Stimulated activated naive CD8-positive, alpha-beta T cell treated with anti-CD3 and anti-CD28 coated beads, Interleukin-15, amount 100 ng/mL, for 72 hours (primary cell): Measurements from ENCODE around the gene A2ML1.
A peak's percentile ranks its signal among the peaks of the same experiment; 100 is the strongest.
"Not testable (repeated sequence)": the region's sequence is repeated elsewhere in the genome, so short reads cannot be mapped to it uniquely, and the experiment has no call there.

Experiments
- ATAC-seq: fragments of 150-1000 bp; cut with Tn5 transposase; 2 replicates; pipeline ENCODE4 v1.10.0; 2021; ENCODE audit warnings: mild to moderate bottlenecking, moderate library complexity
- DNase-seq, 2 donors: peaks; one replicate each; pipeline ENCODE4 v3.0.0; 2021 to 2022
- H3K27ac Mint-ChIP-seq, 2 donors: one replicate each; pipeline ENCODE4 v1.8.0; 2022; ENCODE audit warnings: mild to moderate bottlenecking in 2 of 2, mixed read lengths in 2 of 2, moderate library complexity in 2 of 2
- H3K27me3 Mint-ChIP-seq: one replicate; pipeline ENCODE4 v1.8.0; 2022; ENCODE audit warnings: mixed read lengths
- H3K4me1 Mint-ChIP-seq: one replicate; pipeline ENCODE4 v1.8.0; 2022; ENCODE audit warnings: mild to moderate bottlenecking, mixed read lengths
- H3K4me3 Mint-ChIP-seq, 2 donors: one replicate each; pipeline ENCODE4 v1.8.0; 2022; ENCODE audit warnings: mild to moderate bottlenecking in 2 of 2, mixed read lengths in 2 of 2, moderate library complexity in 1 of 2
- H3K9me3 Mint-ChIP-seq, 2 donors: one replicate each; pipeline ENCODE4 v1.8.0; 2022; ENCODE audit warnings: mixed read lengths in 2 of 2

Gene A2ML1

DNA sequence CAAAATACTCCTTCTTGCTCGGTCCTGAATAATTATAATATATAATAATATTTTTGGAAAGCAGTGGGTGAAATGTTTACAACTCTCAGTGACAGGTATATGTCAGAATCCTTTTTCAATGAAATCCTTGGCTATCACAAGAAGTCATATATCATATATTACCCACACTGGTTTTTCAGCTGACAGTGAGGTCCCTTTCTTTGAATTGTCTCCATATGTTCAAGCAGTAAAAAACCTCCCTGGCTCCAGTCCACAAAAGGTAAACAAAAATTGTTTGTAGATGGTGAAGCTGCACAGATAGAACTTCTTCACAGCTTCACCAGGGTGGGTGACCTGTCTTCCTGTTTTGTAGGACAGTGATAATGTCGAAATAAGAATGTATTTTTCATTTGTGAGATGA is 44.0 kb downstream of the A2ML1 start:
- no peaks in the 10 kb centered on the region for H3K9me3 Mint-ChIP-seq
- no peak for DNase-seq
- ATAC-seq: no peak
- peaks cover 4% of the 10 kb centered on the region for H3K4me1 Mint-ChIP-seq
- H3K27me3 Mint-ChIP-seq: peaks cover 6% of the 10 kb centered on the region
- H3K27ac Mint-ChIP-seq: no peak overlapping the region
- no peak overlapping the region for H3K4me3 Mint-ChIP-seq

DNA sequence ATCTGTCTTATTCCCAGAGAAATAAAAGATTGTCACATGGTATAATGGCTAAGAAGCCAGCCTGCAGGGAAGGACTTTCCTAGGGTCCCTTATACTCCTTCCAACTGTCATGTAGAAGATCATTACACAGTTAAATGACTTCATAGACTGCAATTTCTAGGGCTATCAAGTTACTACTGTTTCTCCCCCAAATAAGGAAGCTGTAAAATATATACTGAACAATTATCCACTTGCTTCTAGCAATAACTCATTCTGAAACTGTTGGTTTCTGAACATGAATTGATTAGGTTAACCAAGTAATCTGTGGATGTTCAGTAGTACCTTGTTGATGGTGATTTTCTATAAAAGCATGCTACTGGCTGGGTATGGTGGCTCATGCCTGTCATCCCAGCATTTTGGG is 44.6 kb downstream of the A2ML1 start:
- Mint-ChIP-seq H3K27me3 (peaks cover 6% of the 10 kb centered on the region), H3K9me3 (no peaks in the 10 kb centered on the region), H3K4me1 (peaks cover 4% of the 10 kb centered on the region), H3K27ac (no peak overlapping the region), H3K4me3 (no peak overlapping the region)
- peak; percentile 57 for ATAC-seq
- DNase-seq: no peak

DNA sequence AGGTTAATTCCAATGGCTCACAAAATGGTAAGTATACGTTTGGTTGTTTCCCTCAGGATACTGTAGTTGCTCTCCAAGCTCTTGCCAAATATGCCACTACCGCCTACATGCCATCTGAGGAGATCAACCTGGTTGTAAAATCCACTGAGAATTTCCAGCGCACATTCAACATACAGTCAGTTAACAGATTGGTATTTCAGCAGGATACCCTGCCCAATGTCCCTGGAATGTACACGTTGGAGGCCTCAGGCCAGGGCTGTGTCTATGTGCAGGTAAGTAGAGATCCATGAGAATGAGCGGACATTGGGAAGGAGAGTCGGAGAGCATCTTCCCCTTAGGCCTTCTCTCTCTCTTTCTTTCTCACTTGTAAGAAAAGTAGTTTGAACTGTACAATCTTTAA is 45.4 kb downstream of the A2ML1 start:
- no peak for ATAC-seq
- Mint-ChIP-seq H3K27me3 (peaks cover 6% of the 10 kb centered on the region), H3K27ac (no peak overlapping the region), H3K9me3 (no peaks in the 10 kb centered on the region), H3K4me1 (peaks cover 4% of the 10 kb centered on the region), H3K4me3 (no peak overlapping the region)
- no peak for DNase-seq

DNA sequence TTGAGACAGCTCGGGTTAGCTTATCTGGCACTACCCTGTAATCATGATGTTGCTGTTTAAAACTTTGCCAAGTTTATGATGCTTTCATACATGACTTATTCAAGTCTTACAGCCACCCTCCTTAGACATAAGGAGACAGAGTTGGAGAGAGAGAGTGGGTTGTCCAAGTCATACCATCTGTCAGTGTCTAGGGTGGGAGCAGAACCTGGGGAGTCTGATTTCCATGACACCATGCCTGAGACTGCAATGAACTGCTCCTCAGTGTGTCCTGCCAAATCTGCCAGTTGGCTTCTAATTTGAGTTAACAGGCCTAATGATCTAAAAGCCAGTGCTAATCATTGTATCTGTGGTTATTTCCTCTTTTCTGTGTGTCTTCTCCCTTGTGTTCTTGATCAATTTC is 48.2 kb downstream of the A2ML1 start:
- peak overlapping the region in 1 of 2 donors; percentile 7 for H3K27ac Mint-ChIP-seq
- DNase-seq (no peak), ATAC-seq (no peak)
- H3K9me3 Mint-ChIP-seq: no peaks in the 10 kb centered on the region
- no peak overlapping the region for H3K4me3 Mint-ChIP-seq
- peaks cover 6% of the 10 kb centered on the region for H3K27me3 Mint-ChIP-seq
- H3K4me1 Mint-ChIP-seq: peaks cover 4% of the 10 kb centered on the region

DNA sequence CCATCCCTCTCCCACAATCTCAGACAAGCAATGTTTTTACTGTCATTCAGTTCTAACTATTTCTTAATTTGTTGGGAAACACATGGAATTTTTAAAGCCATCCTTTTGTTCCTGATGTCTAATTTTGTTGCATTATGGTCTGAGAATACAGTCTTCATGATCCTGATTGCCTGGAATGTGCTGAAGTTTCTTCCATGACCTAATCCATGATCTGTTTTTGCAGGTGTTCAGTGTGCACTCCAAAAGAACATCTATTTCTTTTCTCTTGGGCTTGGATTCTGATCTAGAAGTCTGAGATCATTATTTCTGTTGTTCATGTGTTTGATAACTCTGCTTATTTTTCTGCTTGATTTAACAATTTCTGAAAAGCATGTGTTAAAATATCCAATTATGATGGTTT is 48.6 kb downstream of the A2ML1 start:
- ATAC-seq: no peak
- no peak overlapping the region for H3K4me3 Mint-ChIP-seq
- H3K9me3 Mint-ChIP-seq: no peaks in the 10 kb centered on the region
- DNase-seq: no peak
- no peak overlapping the region for H3K27ac Mint-ChIP-seq
- H3K4me1 Mint-ChIP-seq: peaks cover 4% of the 10 kb centered on the region
- peaks cover 6% of the 10 kb centered on the region for H3K27me3 Mint-ChIP-seq

DNA sequence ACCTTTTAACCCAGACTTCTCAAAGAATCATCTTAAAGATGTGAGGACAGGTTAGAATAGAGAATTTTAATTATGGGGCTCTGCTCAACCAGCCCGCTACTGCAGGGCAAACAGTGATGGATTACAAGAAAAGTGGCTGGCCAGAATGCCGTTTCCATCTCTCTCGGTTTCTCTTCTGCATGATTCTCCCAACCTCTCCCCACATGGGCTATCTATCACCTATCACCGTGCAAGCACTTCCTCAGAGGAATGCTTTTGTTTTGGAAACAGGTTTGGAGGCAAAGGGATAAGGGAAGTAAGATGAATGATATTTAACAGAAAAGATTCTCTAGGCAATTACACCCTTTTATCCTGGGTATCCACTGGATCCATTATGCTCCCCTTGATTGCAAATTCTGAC is 54.5 kb downstream of the A2ML1 start:
- Mint-ChIP-seq H3K4me3 (no peak overlapping the region), H3K27me3 (no peaks in the 10 kb centered on the region), H3K27ac (no peak overlapping the region), H3K9me3 (no peaks in the 10 kb centered on the region), H3K4me1 (peaks cover 10% of the 10 kb centered on the region)
- ATAC-seq (no peak), DNase-seq (no peak)

DNA sequence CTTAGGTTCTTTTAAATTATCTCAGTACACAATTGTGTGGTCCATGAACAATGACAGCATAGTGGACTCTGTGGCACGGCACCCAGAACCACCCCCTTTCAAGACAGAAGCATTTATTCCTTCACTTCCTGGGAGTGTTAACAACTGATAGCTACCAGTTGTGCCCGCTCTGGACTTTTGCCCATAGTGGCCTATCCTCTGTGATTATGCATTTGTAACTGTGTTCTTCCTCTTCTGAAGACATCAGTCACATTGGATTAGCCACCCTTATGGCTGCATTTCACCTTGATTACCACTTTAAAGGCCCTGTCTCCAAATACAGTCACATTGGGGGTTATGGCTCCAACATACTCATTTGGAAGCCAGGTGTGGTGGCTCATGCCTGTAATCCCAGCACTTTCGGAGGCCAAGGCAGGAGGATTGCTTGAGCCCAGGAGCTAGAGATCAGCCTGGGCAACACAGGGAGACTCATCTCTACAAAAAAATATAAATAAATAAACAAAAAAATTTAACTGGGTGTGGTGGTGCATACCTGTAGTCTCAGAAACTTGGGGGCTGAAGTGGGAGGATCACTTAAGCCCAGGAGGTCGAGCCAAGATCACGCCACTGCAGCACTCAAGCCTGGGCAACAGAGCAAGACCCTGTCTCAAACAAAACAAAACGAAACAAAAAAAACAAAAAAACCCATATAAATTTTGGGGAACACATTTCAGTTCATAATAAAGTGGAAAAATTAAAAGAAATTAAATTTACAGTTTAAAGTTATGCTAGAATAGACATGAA is 64.3 kb downstream of the A2ML1 start:
- H3K9me3 Mint-ChIP-seq: no peaks in the 10 kb centered on the region
- no peaks in the 10 kb centered on the region for H3K27me3 Mint-ChIP-seq
- no peak overlapping the region for H3K4me3 Mint-ChIP-seq
- DNase-seq (no peak), ATAC-seq (no peak)
- peak overlapping the region in 1 of 2 donors; percentile 48 for H3K27ac Mint-ChIP-seq
- peaks cover 7% of the 10 kb centered on the region for H3K4me1 Mint-ChIP-seq

DNA sequence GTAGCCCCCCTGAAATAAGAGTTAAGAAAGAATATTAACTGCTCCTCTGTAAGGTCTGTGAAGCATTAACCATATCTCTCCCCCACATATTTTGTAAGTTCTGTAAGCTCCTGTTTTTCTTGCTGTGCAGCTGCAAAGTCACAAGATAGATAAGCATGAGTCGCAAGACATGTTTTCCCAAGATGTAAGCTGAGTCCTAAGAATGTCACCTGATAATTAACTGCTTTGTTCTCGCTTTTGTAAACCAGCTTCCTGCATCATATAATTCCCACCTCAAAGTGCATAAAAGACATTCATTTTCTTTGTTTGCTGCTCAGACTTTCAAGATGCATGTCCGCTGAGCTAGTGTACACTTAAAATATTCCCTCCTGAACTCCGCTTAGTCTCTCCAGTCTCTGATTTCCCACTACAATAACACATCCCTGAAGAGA is 64.9 kb downstream of the A2ML1 start:
- Mint-ChIP-seq H3K9me3 (no peaks in the 10 kb centered on the region), H3K27ac (no peak overlapping the region), H3K27me3 (no peaks in the 10 kb centered on the region), H3K4me3 (no peak overlapping the region), H3K4me1 (peaks cover 7% of the 10 kb centered on the region)
- ATAC-seq (no peak), DNase-seq (no peak)

DNA sequence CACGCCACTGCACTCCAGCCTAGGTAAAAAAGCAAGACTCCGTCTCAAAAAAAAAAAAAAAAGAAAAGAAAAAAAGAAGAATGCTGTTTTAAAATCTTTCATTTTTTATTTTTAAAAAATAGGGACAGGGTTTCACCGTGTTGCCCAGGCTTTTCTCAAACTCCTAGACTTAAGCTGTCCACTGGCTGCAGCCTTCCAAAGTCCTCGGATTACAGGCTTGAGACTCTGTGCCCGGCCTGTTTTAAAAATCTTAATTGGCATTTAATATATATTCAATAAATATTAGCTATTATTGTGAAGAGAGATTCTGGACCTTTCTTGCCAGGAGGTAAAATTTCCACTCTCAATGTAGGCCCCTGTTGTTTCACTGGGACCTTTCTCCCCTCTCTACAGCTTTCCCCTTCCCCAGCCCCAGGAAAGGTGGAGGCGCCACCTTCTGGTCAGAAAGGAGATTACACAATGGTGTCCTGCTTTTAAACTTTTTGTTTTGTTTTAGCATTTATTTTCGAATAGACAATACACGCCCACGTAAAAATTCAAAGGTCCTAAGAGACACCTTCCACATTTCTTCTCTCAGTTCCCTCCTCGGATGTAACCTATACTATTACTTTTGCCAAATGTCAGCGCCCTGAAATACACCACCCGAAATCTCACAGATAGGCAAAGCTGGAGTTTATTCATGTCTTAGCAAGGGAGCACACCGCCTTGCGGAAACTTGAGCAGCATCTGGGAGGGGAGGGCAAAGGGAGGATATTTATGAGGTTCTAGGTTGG is 68.1 kb downstream of the A2ML1 start:
- ATAC-seq: peak; percentile 54
- peak; percentile 58 to 64 for DNase-seq
- H3K9me3 Mint-ChIP-seq: no peaks in the 10 kb centered on the region
- peak overlapping the region; percentile 86 to 91 for H3K4me3 Mint-ChIP-seq
- H3K27me3 Mint-ChIP-seq: no peaks in the 10 kb centered on the region
- peak overlapping the region in 1 of 2 donors; percentile 63 for H3K27ac Mint-ChIP-seq
- H3K4me1 Mint-ChIP-seq: peaks cover 14% of the 10 kb centered on the region

DNA sequence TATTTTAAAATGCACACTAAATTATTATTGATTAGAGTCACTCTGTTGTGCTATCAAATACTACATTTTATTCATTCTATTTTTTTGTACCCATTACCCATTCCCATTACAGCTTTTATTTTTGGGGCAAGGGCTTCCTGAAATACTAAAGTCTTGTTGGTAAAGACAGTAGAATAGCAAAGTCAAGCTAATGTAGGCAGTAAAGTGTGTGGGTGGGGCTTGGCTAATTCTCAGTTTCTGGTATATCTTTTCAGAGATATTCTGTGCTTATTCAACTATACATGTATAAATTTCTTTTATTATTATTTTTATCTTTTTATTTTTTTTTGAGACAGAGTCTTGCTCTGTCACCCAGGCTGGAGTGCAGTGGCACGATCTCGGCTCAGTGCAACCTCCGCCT is 69.6 kb downstream of the A2ML1 start:
- ATAC-seq (no peak), DNase-seq (no peak)
- Mint-ChIP-seq H3K27ac (no peak overlapping the region), H3K4me3 (no peak overlapping the region), H3K9me3 (no peaks in the 10 kb centered on the region), H3K27me3 (no peaks in the 10 kb centered on the region), H3K4me1 (peaks cover 14% of the 10 kb centered on the region)

DNA sequence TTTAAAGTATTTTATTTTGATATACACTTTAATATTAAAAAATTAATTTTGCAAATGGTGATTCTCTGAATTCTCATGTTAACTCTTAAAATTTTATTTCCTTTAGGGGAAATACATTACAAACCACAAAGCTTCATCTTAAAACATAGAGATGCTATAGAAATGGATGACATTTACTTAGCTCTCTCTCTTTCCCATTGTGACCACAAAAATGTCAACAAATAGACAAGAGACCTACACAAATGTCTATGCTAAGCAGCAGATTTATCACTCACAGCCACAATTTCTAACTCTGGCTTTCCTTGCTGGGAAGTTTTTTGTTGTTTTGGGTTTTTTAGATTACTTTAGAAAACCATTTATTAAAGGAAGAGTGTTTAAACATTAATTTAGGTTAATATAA is 72.0 kb downstream of the A2ML1 start:
- H3K27ac Mint-ChIP-seq: no peak overlapping the region
- no peaks in the 10 kb centered on the region for H3K9me3 Mint-ChIP-seq
- DNase-seq (no peak), ATAC-seq (no peak)
- H3K27me3 Mint-ChIP-seq: no peaks in the 10 kb centered on the region
- no peak overlapping the region for H3K4me3 Mint-ChIP-seq
- H3K4me1 Mint-ChIP-seq: peaks cover 14% of the 10 kb centered on the region

DNA sequence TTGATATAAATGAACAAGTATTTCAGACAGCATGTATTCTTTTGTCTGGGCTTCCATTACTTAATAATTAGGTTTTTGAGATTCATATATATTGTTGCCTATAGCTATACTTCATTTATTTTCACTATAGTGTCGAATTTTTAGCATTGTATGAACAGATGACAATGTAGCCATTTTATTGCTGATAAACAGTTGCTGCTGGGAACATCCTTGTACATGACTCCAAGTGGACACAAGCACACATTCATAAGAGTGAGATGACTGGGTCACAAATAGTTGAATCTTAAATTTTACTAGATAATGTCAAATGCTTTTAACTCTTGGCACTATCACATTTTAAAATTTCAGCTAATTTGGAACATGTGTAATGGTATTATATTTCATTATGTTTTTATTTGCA is 72.6 kb downstream of the A2ML1 start:
- Mint-ChIP-seq H3K9me3 (no peaks in the 10 kb centered on the region), H3K27ac (no peak overlapping the region), H3K4me3 (no peak overlapping the region), H3K27me3 (no peaks in the 10 kb centered on the region), H3K4me1 (peaks cover 14% of the 10 kb centered on the region)
- no peak for ATAC-seq
- no peak for DNase-seq

DNA sequence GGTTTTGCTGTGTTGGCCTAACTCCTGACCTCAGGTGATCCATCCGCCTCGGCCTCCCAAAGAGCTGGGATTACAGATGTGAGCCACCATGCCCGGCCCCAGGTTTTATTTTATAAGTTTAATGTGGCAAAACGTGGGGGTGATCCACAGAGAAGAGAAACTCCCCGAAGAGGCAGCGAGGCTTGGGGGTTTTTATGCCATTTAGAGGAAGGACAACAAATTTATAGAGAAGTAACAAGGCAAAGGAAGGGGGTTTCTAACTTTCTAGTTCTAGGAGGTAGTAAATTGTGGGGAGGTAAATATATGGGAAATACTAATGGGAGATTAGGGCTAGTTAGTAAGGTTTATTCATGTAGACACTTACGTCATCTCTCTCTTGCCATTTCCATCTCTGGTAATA is 74.7 kb downstream of the A2ML1 start:
- Mint-ChIP-seq H3K4me3 (no peak overlapping the region), H3K27ac (no peak overlapping the region), H3K4me1 (peaks cover 7% of the 10 kb centered on the region), H3K27me3 (no peaks in the 10 kb centered on the region), H3K9me3 (no peaks in the 10 kb centered on the region)
- DNase-seq: no peak
- ATAC-seq: no peak

DNA sequence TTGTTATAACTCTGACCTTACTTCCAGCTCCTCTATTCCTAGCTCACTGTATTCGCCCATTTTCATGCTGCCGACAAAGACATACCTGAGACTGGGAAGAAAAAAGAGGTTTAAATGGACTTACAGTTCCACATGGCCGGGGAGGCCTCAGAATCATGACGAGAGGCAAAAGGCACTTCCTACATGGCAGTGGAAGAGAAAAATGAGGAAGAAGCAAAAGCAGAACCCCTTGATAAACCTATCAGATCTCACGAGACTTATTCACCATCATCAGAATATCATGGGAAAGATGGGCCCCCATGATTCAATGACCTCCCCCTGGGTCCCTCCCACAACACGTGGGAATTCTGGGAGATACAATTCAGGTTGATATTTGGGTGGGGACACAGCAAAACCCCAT is 77.4 kb downstream of the A2ML1 start:
- H3K4me3 Mint-ChIP-seq: no peak overlapping the region

DNA sequence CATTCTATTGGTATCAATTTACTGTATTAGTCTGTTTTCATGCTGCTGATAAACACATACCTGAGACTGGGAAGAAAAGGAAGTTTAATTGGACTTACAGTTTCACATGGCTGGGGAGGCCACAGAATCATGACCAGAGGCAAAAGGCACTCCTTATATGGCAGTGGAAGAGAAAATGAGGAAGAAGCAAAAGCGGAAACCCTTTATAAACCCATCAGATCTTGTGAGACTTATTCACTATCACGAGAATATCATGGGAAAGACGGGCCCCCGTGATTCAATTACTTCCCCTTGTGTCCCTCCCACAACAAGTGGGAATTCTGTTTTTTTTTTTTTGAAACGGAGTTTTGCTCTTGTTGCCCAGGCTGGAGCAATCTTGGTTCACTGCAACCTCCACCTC is 80.3 kb downstream of the A2ML1 start:
- DNase-seq, ATAC-seq, H3K9me3 Mint-ChIP-seq, H3K27ac Mint-ChIP-seq, H3K27me3 Mint-ChIP-seq, H3K4me1 Mint-ChIP-seq, H3K4me3 Mint-ChIP-seq: not testable (repeated sequence)

More for the DNA sequence above, 77.4 kb downstream of the A2ML1 start:
- H3K9me3 Mint-ChIP-seq: no peaks in the 10 kb centered on the region
- no peak for DNase-seq
- H3K4me1 Mint-ChIP-seq: peaks cover 2% of the 10 kb centered on the region
- no peak for ATAC-seq
- no peak overlapping the region for H3K27ac Mint-ChIP-seq
- peaks cover 8% of the 10 kb centered on the region for H3K27me3 Mint-ChIP-seq

DNA sequence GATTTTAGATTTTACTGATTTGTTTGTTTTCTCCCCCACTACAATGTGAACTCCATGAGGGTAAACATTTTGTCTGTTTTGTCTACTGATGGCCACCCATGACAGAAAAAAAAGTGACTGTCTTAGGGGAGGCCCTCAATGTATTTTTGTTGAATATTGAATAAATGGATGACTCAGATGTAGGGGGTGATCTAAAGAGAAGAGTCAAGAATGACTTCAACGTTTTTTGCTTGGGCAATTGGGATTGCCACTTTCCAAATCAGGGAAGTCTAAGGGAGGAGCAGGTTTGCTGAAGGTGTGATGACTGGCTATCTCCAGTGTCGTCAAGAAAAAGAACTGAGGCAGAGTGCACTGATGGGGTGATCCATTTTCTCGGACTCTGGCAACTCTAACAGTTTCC is 81.2 kb downstream of the A2ML1 start:
- Mint-ChIP-seq H3K4me1 (no peaks in the 10 kb centered on the region), H3K4me3 (no peak overlapping the region), H3K27me3 (peaks cover 8% of the 10 kb centered on the region), H3K27ac (no peak overlapping the region), H3K9me3 (no peaks in the 10 kb centered on the region)
- ATAC-seq: no peak
- DNase-seq: no peak
